HCT116 (cell line): ENCODE measurements around the gene OTUD7B.

ENCODE experiments used
- CEBPB ChIP-seq: IDR thresholded peaks from 2 replicates; pipeline ENCODE4 v1.6.1; 2012; ENCODE audit warnings: low read depth
- CTCF ChIP-seq, 3 experiments: fragments of 200-600 bp in 1 of 3; sonication (generic) in 1 of 3; IDR thresholded peaks in 2 of 3; conservative IDR thresholded peaks in 1 of 3; 2 replicates each; pipeline ENCODE4 v1.5.1; 2012 to 2017; ENCODE audit warnings: low read depth in 2 of 3, low read length in 2 of 3, antibody characterized with exemption in 1 of 3, borderline replicate concordance in 1 of 3, control low read depth in 1 of 3, mild to moderate bottlenecking in 1 of 3, mixed read lengths in 1 of 3, mixed run types in 1 of 3, moderate library complexity in 1 of 3; ENCODE audit not compliant: insufficient read depth in 1 of 3
- FOSL1 ChIP-seq: IDR thresholded peaks from 2 replicates; pipeline ENCODE4 v1.6.1; 2012; ENCODE audit warnings: low read depth
- POLR2A ChIP-seq: IDR thresholded peaks from 2 replicates; pipeline ENCODE4 v1.7.0; 2011; ENCODE audit warnings: borderline replicate concordance; ENCODE audit not compliant: insufficient read depth, insufficient read length; ENCODE audit errors: extremely low read depth
- POLR2AphosphoS5 ChIP-seq: IDR thresholded peaks from 2 replicates; pipeline ENCODE4 v1.6.1; 2011; ENCODE audit warnings: mild to moderate bottlenecking, low read depth, low read length, moderate library complexity
- SP1 ChIP-seq: IDR thresholded peaks from 2 replicates; pipeline ENCODE4 v1.6.1; 2012; ENCODE audit warnings: low read depth
- SRF ChIP-seq: IDR thresholded peaks from 2 replicates; pipeline ENCODE4 v1.6.1; 2012; ENCODE audit warnings: low read depth

DNA sequence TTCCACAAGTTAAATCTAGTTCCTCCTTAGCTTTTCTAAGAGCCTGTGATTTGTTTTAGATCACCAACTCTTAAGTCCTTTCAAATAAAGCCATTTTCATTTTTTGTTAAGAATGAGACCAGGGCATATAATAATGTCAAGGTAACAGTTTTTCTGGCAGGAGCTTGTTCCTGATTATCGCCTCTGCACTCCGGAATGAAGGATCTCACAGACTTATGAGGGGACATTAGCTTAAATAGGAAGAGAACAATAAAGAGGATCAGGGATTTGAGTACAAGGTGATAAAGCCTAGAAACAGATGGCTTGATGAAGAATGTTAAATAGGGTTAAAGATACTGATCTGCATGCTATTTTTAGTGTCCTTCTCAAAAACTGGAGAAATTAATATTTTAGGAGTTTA is 13.6 kb upstream of the OTUD7B start:
- no peak for TF ChIP-seq CTCF (IDR thresholded peaks at IDR 0.05 in 2 of 3, conservative IDR thresholded peaks at IDR 0.05 in 1 of 3; ENCODE audit: borderline replicate concordance in 1 of 3, insufficient read depth in 1 of 3, low read depth in 2 of 3, low read length in 2 of 3)
- no peak for TF ChIP-seq FOSL1
- TF ChIP-seq POLR2AphosphoS5: no peak
- no peak for TF ChIP-seq POLR2A
- no peak for TF ChIP-seq SP1
- TF ChIP-seq SRF: no peak
- TF ChIP-seq CEBPB: no peak
